ENCODE data around the gene SCFD2. TPM values are rescaled to one million over a fixed set of nuclear protein-coding genes. Genes with fewer than 3 reads are reported as not detected.

The SCFD2 gene
- total and polyA plus RNA-seq, 5 donors from 2014 or later: 15.0 to 23.9 (median 16.3) TPM

GRCh38 chr4:52917817-52918216 is 448.0 kb downstream of the SCFD2 start:
- H3K4me3 Mint-ChIP-seq: no peak overlapping the region
- no peaks in the 10 kb centered on the region for H3K9me3 ChIP-seq (ENCODE audit: control insufficient read depth in 2 of 2, low read length in 2 of 2)
- peaks cover 4% of the 10 kb centered on the region for H3K36me3 Mint-ChIP-seq
- no peaks in the 10 kb centered on the region for H3K36me3 ChIP-seq (ENCODE audit: control insufficient read depth, insufficient read depth, low read length)
- no peaks in the 10 kb centered on the region for H3K27me3 Mint-ChIP-seq
- no peaks in the 10 kb centered on the region for H3K4me1 ChIP-seq (ENCODE audit: control insufficient read depth, insufficient read depth, low read length, poor library complexity, severe bottlenecking)
- no peak overlapping the region for H3K27ac Mint-ChIP-seq
- no peak overlapping the region for H3K27ac ChIP-seq (ENCODE audit: insufficient read depth, low read length, poor library complexity, severe bottlenecking)
- H3K27me3 ChIP-seq (ENCODE audit: control insufficient read depth, insufficient read depth, low read length): no peaks in the 10 kb centered on the region
- H3K9me3 Mint-ChIP-seq: peaks cover 0 to 2% (median 0%) of the 10 kb centered on the region in 7 donors
- ATAC-seq (ENCODE audit: low read depth in 2 of 2) (no peak), DNase-seq (no peak)
- H3K4me1 Mint-ChIP-seq: peaks cover 0 to 2% (median under 1%) of the 10 kb centered on the region in 4 donors
- H3K4me3 ChIP-seq (ENCODE audit: low read depth, low read length): no peak overlapping the region

GRCh38 chr4:52915730-52916300 is 450.0 kb downstream of the SCFD2 start:
- peak overlapping the region in 1 of 3 donors; percentile 44 for H3K27ac Mint-ChIP-seq
- ATAC-seq (ENCODE audit: low read depth in 2 of 2): no peak

GRCh38 chr4:52915191-52915590 is 450.7 kb downstream of the SCFD2 start:
- H3K9me3 ChIP-seq (ENCODE audit: control insufficient read depth in 2 of 2, low read length in 2 of 2): no peaks in the 10 kb centered on the region
- no peak overlapping the region for H3K27ac Mint-ChIP-seq

More at GRCh38 chr4:52915730-52916300, 450.0 kb downstream of the SCFD2 start:
- DNase-seq: no peak
- Mint-ChIP-seq H3K4me1 (peaks cover 0 to 12% (median 8%) of the 10 kb centered on the region in 4 donors), H3K27me3 (no peaks in the 10 kb centered on the region), H3K9me3 (peaks cover 0 to 2% (median 0%) of the 10 kb centered on the region in 7 donors), H3K4me3 (no peak overlapping the region), H3K36me3 (peaks cover 4% of the 10 kb centered on the region)
- no peaks in the 10 kb centered on the region for H3K9me3 ChIP-seq (ENCODE audit: control insufficient read depth in 2 of 2, low read length in 2 of 2)
- H3K27ac ChIP-seq (ENCODE audit: insufficient read depth, low read length, poor library complexity, severe bottlenecking): no peak overlapping the region
- no peaks in the 10 kb centered on the region for H3K36me3 ChIP-seq (ENCODE audit: control insufficient read depth, insufficient read depth, low read length)
- no peaks in the 10 kb centered on the region for H3K27me3 ChIP-seq (ENCODE audit: control insufficient read depth, insufficient read depth, low read length)
- no peak overlapping the region for H3K4me3 ChIP-seq (ENCODE audit: low read depth, low read length)
- no peaks in the 10 kb centered on the region for H3K4me1 ChIP-seq (ENCODE audit: control insufficient read depth, insufficient read depth, low read length, poor library complexity, severe bottlenecking)

GRCh38 chr4:52914051-52914605 is 451.7 kb downstream of the SCFD2 start:
- no peaks in the 10 kb centered on the region for H3K36me3 Mint-ChIP-seq
- ATAC-seq (ENCODE audit: low read depth in 2 of 2) (no peak), DNase-seq (no peak)
- Histone ChIP-seq H3K36me3 (ENCODE audit: control insufficient read depth, insufficient read depth, low read length) (no peaks in the 10 kb centered on the region), H3K4me3 (ENCODE audit: low read depth, low read length) (no peak overlapping the region), H3K9me3 (ENCODE audit: control insufficient read depth in 2 of 2, low read length in 2 of 2) (no peaks in the 10 kb centered on the region), H3K4me1 (ENCODE audit: control insufficient read depth, insufficient read depth, low read length, poor library complexity, severe bottlenecking) (no peaks in the 10 kb centered on the region), H3K27ac (ENCODE audit: insufficient read depth, low read length, poor library complexity, severe bottlenecking) (no peak overlapping the region), H3K27me3 (ENCODE audit: control insufficient read depth, insufficient read depth, low read length) (no peaks in the 10 kb centered on the region)
- no peak overlapping the region for H3K27ac Mint-ChIP-seq
- H3K9me3 Mint-ChIP-seq: peaks cover 0 to 2% (median 0%) of the 10 kb centered on the region in 7 donors
- no peaks in the 10 kb centered on the region for H3K27me3 Mint-ChIP-seq
- H3K4me1 Mint-ChIP-seq: peaks cover 0 to 12% (median 8%) of the 10 kb centered on the region in 4 donors
- no peak overlapping the region for H3K4me3 Mint-ChIP-seq

More at GRCh38 chr4:52915191-52915590, 450.7 kb downstream of the SCFD2 start:
- peaks cover 0 to 12% (median 8%) of the 10 kb centered on the region in 4 donors for H3K4me1 Mint-ChIP-seq
- ATAC-seq (ENCODE audit: low read depth in 2 of 2) (no peak), DNase-seq (no peak)
- H3K4me3 Mint-ChIP-seq: no peak overlapping the region
- peaks cover 3% of the 10 kb centered on the region for H3K36me3 Mint-ChIP-seq
- no peaks in the 10 kb centered on the region for H3K27me3 Mint-ChIP-seq
- no peaks in the 10 kb centered on the region for H3K36me3 ChIP-seq (ENCODE audit: control insufficient read depth, insufficient read depth, low read length)
- H3K27ac ChIP-seq (ENCODE audit: insufficient read depth, low read length, poor library complexity, severe bottlenecking): no peak overlapping the region
- H3K9me3 Mint-ChIP-seq: peaks cover 0 to 2% (median 0%) of the 10 kb centered on the region in 7 donors
- no peaks in the 10 kb centered on the region for H3K27me3 ChIP-seq (ENCODE audit: control insufficient read depth, insufficient read depth, low read length)
- H3K4me3 ChIP-seq (ENCODE audit: low read depth, low read length): no peak overlapping the region
- no peaks in the 10 kb centered on the region for H3K4me1 ChIP-seq (ENCODE audit: control insufficient read depth, insufficient read depth, low read length, poor library complexity, severe bottlenecking)

GRCh38 chr4:52912608-52913007 is 453.3 kb downstream of the SCFD2 start:
- Mint-ChIP-seq H3K9me3 (no peaks in the 10 kb centered on the region), H3K27me3 (no peaks in the 10 kb centered on the region), H3K27ac (peak overlapping the region in 1 of 3 donors; percentile 7), H3K4me1 (peaks cover 0 to 12% (median 8%) of the 10 kb centered on the region in 4 donors), H3K36me3 (peaks cover 4% of the 10 kb centered on the region), H3K4me3 (no peak overlapping the region)
- no peak overlapping the region for H3K4me3 ChIP-seq (ENCODE audit: low read depth, low read length)
- ATAC-seq (ENCODE audit: low read depth in 2 of 2) (no peak), DNase-seq (no peak)
- no peaks in the 10 kb centered on the region for H3K9me3 ChIP-seq (ENCODE audit: control insufficient read depth in 2 of 2, low read length in 2 of 2)
- no peaks in the 10 kb centered on the region for H3K36me3 ChIP-seq (ENCODE audit: control insufficient read depth, insufficient read depth, low read length)
- H3K4me1 ChIP-seq (ENCODE audit: control insufficient read depth, insufficient read depth, low read length, poor library complexity, severe bottlenecking): no peaks in the 10 kb centered on the region
- H3K27me3 ChIP-seq (ENCODE audit: control insufficient read depth, insufficient read depth, low read length): no peaks in the 10 kb centered on the region
- no peak overlapping the region for H3K27ac ChIP-seq (ENCODE audit: insufficient read depth, low read length, poor library complexity, severe bottlenecking)

GRCh38 chr4:52911684-52912294 is 454.1 kb downstream of the SCFD2 start:
- peaks cover 2% of the 10 kb centered on the region for H3K36me3 ChIP-seq (ENCODE audit: control insufficient read depth, insufficient read depth, low read length)
- H3K27me3 Mint-ChIP-seq: no peaks in the 10 kb centered on the region
- DNase-seq (peak; percentile 18 to 74 (median 29)), ATAC-seq (ENCODE audit: low read depth in 2 of 2) (peak in 1 of 2 donors; percentile 34)
- no peaks in the 10 kb centered on the region for H3K9me3 ChIP-seq (ENCODE audit: control insufficient read depth in 2 of 2, low read length in 2 of 2)
- peaks cover 0 to 12% (median 8%) of the 10 kb centered on the region in 4 donors for H3K4me1 Mint-ChIP-seq
- H3K4me1 ChIP-seq (ENCODE audit: control insufficient read depth, insufficient read depth, low read length, poor library complexity, severe bottlenecking): no peaks in the 10 kb centered on the region
- H3K4me3 ChIP-seq (ENCODE audit: low read depth, low read length): no peak overlapping the region
- H3K9me3 Mint-ChIP-seq: no peaks in the 10 kb centered on the region
- no peak overlapping the region for H3K27ac ChIP-seq (ENCODE audit: insufficient read depth, low read length, poor library complexity, severe bottlenecking)
- no peak overlapping the region for H3K4me3 Mint-ChIP-seq
- peaks cover 11% of the 10 kb centered on the region for H3K36me3 Mint-ChIP-seq
- no peak overlapping the region for H3K27ac Mint-ChIP-seq
- no peaks in the 10 kb centered on the region for H3K27me3 ChIP-seq (ENCODE audit: control insufficient read depth, insufficient read depth, low read length)

- H3K36me3 Mint-ChIP-seq: peaks cover 23% of the 10 kb centered on the region
- H3K27ac ChIP-seq (ENCODE audit: insufficient read depth, low read length, poor library complexity, severe bottlenecking): no peak overlapping the region
Observed at GRCh38 chr4:52910115-52910514, 455.7 kb downstream of the SCFD2 start.

More at GRCh38 chr4:52910115-52910514, 455.7 kb downstream of the SCFD2 start:
- no peak for DNase-seq
- H3K9me3 Mint-ChIP-seq: no peaks in the 10 kb centered on the region
- H3K27ac Mint-ChIP-seq: no peak overlapping the region
- H3K4me1 Mint-ChIP-seq: peaks cover 0 to 12% (median 8%) of the 10 kb centered on the region in 4 donors
- H3K4me3 Mint-ChIP-seq: no peak overlapping the region
- no peak overlapping the region for H3K4me3 ChIP-seq (ENCODE audit: low read depth, low read length)
- no peaks in the 10 kb centered on the region for H3K9me3 ChIP-seq (ENCODE audit: control insufficient read depth in 2 of 2, low read length in 2 of 2)
- no peak for ATAC-seq (ENCODE audit: low read depth in 2 of 2)
- no peaks in the 10 kb centered on the region for H3K27me3 ChIP-seq (ENCODE audit: control insufficient read depth, insufficient read depth, low read length)
- H3K27me3 Mint-ChIP-seq: no peaks in the 10 kb centered on the region
- peaks cover 2% of the 10 kb centered on the region for H3K36me3 ChIP-seq (ENCODE audit: control insufficient read depth, insufficient read depth, low read length)
- H3K4me1 ChIP-seq (ENCODE audit: control insufficient read depth, insufficient read depth, low read length, poor library complexity, severe bottlenecking): no peaks in the 10 kb centered on the region

All from CD4-positive, CD25-positive, alpha-beta regulatory T cell (primary cell).